Heart left ventricle (tissue), 13 donors: ENCODE data around the gene TOP1.

Source experiments
- POLR2A ChIP-seq, 2 donors: fragments of 450-650 bp; IDR thresholded peaks; one replicate each; pipeline ENCODE4 v1.6.1; 2017; ENCODE audit warnings: antibody characterized with exemption in 2 of 2, mild to moderate bottlenecking in 2 of 2, moderate library complexity in 2 of 2
- TF ChIP-seq, protein P1 (sequence below), 12 donors: fragments of 200-600 bp; sonication (generic) in 4 of 12; IDR thresholded peaks; one replicate each; pipeline versions ENCODE4 v1.5.0 to v1.8.0; 2018 to 2022; ENCODE audit warnings: antibody characterized with exemption in 12 of 12, mild to moderate bottlenecking in 5 of 12
- donor health status: ischemic (EF 13 %, LVEDD 7.1; RV severe dilation, severe dysfunction).
- donor health status: DM: no; HTN: yes; CAD: no.
- donor health status: DM: no; HTN: no; CAD: no.
- donor health status: ischemic (EF 25% LVEDD 6.9; RV normal size, moderate dysfunction).
- donor health status: ischemic (EF 25% LVEDD 5.7; RV mildly dilated, moderate dysfunction).
- donor health status: ischemic (EF 35%, LVEDD 5.7; RV mildly dilated, moderate dysfunction).
- donor health status: nonischemic (EF 11% LVEDD 7.7; RV severe dilation, severe dysfunction).
- donor health status: DM: yes; HTN: yes; CAD: no.
- donor health status: PGD.
- donor health status: ischemic (EF 29% LVEDD 5.4; RV normal size, mild dysfunction).
- donor health status: nonischemic (EF 23%, LVEDD 6.1; RV moderate dilation, normal function).

GRCh38 chr20:41065716-41066115 lies 37.1 kb downstream of the TOP1 start:
- no peak for TF ChIP-seq POLR2A (IDR thresholded peaks at IDR 0.05)
- TF ChIP-seq, protein P1, sequence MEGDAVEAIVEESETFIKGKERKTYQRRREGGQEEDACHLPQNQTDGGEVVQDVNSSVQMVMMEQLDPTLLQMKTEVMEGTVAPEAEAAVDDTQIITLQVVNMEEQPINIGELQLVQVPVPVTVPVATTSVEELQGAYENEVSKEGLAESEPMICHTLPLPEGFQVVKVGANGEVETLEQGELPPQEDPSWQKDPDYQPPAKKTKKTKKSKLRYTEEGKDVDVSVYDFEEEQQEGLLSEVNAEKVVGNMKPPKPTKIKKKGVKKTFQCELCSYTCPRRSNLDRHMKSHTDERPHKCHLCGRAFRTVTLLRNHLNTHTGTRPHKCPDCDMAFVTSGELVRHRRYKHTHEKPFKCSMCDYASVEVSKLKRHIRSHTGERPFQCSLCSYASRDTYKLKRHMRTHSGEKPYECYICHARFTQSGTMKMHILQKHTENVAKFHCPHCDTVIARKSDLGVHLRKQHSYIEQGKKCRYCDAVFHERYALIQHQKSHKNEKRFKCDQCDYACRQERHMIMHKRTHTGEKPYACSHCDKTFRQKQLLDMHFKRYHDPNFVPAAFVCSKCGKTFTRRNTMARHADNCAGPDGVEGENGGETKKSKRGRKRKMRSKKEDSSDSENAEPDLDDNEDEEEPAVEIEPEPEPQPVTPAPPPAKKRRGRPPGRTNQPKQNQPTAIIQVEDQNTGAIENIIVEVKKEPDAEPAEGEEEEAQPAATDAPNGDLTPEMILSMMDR (IDR thresholded peaks at IDR 0.05): no peak
